ENCODE measurements around the gene SIAH3. TPM values are rescaled to one million over a fixed set of nuclear protein-coding genes. Genes with fewer than 3 reads are reported as not detected.

SIAH3 gene
- total RNA-seq, 1 donor from 2014 or later = 0.05 TPM

GRCh38 chr13:45744979-45745378 is 106.6 kb downstream of the SIAH3 start:
- intact Hi-C loops (cut with micrococcal nuclease) = no loop called here

GRCh38 chr13:45742985-45743384 is 108.6 kb downstream of the SIAH3 start:
- intact Hi-C loops (cut with micrococcal nuclease) = no loop called here

GRCh38 chr13:45737571-45738017 is 114.0 kb downstream of the SIAH3 start:
- intact Hi-C loops (cut with micrococcal nuclease) = no loop called here

GRCh38 chr13:45733361-45733760 is 118.2 kb downstream of the SIAH3 start:
- intact Hi-C loops (cut with micrococcal nuclease) = no loop called here

DNA sequence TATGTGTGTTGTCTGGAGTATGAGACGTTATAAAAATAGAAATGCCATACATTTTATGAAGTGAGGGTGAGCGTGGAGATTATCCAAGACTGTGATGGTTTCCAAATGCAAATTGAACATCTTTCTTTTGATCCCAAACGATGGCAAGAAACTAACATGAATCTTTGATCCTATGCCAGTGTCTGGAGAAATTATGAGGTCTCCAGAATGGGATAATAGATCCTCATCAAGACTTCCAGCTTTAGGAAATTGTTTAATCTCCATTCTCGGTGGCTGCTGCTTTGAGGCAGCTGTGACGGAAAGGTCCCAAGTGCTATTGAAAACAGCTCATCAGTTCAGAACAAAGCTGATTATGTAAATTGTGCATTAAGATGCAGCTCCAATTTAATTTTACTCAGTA is 118.6 kb downstream of the SIAH3 start:
- intact Hi-C loops (cut with micrococcal nuclease) = no loop called here

GRCh38 chr13:45731455-45731854 is 120.1 kb downstream of the SIAH3 start:
- intact Hi-C loops (cut with micrococcal nuclease) = no loop called here

DNA sequence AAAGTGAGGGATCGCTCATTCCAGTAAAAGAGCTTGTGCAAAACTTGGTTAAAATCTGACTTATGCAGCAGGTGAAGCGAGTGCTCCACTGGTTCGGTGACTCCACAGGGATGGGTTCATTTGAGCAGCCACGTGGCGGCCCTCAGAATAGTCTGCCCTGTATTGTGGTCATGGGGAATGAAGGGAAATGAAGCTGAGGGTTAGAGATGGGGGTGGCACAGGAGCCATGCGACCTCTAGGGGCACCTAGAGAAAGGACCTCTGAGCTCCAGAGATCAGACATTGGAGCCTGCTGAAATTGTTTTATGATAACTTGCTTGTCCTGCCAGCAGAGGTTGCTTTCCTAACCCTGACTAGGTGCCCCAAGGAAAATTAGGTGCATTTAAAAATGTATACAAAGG is 122.8 kb downstream of the SIAH3 start:
- intact Hi-C loops (cut with micrococcal nuclease) = no loop called here

Other genes starting within 250 kb of the SIAH3 start
- gene ERICH6B, start 236.0 kb downstream of the SIAH3 start, total RNA-seq = not detected in 2 replicates
- not detected in 2 replicates for gene CBY2, start 149.4 kb downstream of the SIAH3 start, total RNA-seq
- gene ZC3H13, start 201.0 kb upstream of the SIAH3 start, total RNA-seq = 43.0 and 51.2 TPM in 2 replicates

Measured in T-helper 1 cell treated with Interleukin-12 subunit alpha and Interleukin-12 subunit beta and Interleukin-4 antibody, amounts not matched to agents 30 ng/mL and 1 ng/mL, for 36 hours (primary cell).